BLaER1 (cell line): ENCODE results near the gene ZMYND8.

Experiments
- H3K27ac ChIP-seq: shearing (Covaris generic); formaldehyde crosslinking; 2 replicates; pipeline ENCODE4 v1.8.1; 2022
- H3K27me3 ChIP-seq: shearing (Covaris generic); formaldehyde crosslinking; 2 replicates; pipeline ENCODE4 v1.8.1; 2022
- H3K36me3 ChIP-seq: shearing (Covaris generic); formaldehyde crosslinking; 2 replicates; pipeline ENCODE4 v1.8.1; 2022
- H3K4me1 ChIP-seq: shearing (Covaris generic); formaldehyde crosslinking; 2 replicates; pipeline ENCODE4 v1.8.1; 2022
- H3K4me2 ChIP-seq: shearing (Covaris generic); formaldehyde crosslinking; 2 replicates; pipeline ENCODE4 v1.8.1; 2022
- H3K4me3 ChIP-seq: shearing (Covaris generic); formaldehyde crosslinking; 2 replicates; pipeline ENCODE4 v1.8.1; 2022
- H3K9ac ChIP-seq: shearing (Covaris generic); formaldehyde crosslinking; 2 replicates; pipeline ENCODE4 v1.8.1; 2022
- H3K9me3 ChIP-seq: shearing (Covaris generic); formaldehyde crosslinking; 2 replicates; pipeline ENCODE4 v1.8.1; 2022
- H4K20me1 ChIP-seq: shearing (Covaris generic); formaldehyde crosslinking; 2 replicates; pipeline ENCODE4 v1.8.1; 2022
- Cebpa-rat ChIP-seq: shearing (Covaris generic); IDR thresholded peaks from 2 replicates; pipeline ENCODE4 v1.8.1; 2022

Gene ZMYND8

GRCh38 chr20:47235853-47236638, 120.5 kb downstream of the ZMYND8 start:
- Histone ChIP-seq H3K4me3 (no peak overlapping the region), H3K9me3 (no peaks in the 10 kb centered on the region), H3K27ac (peak overlapping the region; percentile 86; the same call in 1 of the 2 replicates), H3K27me3 (no peaks in the 10 kb centered on the region), H3K4me2 (peak overlapping the region; percentile 88), H4K20me1 (peaks cover 100% of the 10 kb centered on the region), H3K4me1 (peaks cover 91% of the 10 kb centered on the region), H3K36me3 (peaks cover 89% of the 10 kb centered on the region), H3K9ac (no peak overlapping the region)
- TF ChIP-seq Cebpa-rat = no peak

GRCh38 chr20:47235111-47235510, 121.4 kb downstream of the ZMYND8 start:
- H3K9me3 ChIP-seq = no peaks in the 10 kb centered on the region
- H3K9ac ChIP-seq = no peak overlapping the region
- H3K4me3 ChIP-seq = no peak overlapping the region
- peaks cover 85% of the 10 kb centered on the region for H3K4me1 ChIP-seq
- H4K20me1 ChIP-seq = peaks cover 100% of the 10 kb centered on the region
- H3K27me3 ChIP-seq = no peaks in the 10 kb centered on the region
- H3K27ac ChIP-seq = no peak overlapping the region
- peak overlapping the region; percentile 88; the same call in 1 of the 2 replicates for H3K4me2 ChIP-seq
- peaks cover 89% of the 10 kb centered on the region for H3K36me3 ChIP-seq
- TF ChIP-seq Cebpa-rat = no peak

GRCh38 chr20:47233333-47234188, 122.9 kb downstream of the ZMYND8 start:
- H3K27me3 ChIP-seq = no peaks in the 10 kb centered on the region
- no peaks in the 10 kb centered on the region for H3K9me3 ChIP-seq
- peaks cover 70% of the 10 kb centered on the region for H3K4me1 ChIP-seq
- peak overlapping the region; percentile 59 for H3K4me2 ChIP-seq
- H3K4me3 ChIP-seq = no peak overlapping the region; the same call in 1 of the 2 replicates
- H3K27ac ChIP-seq = peak overlapping the region; percentile 45
- peaks cover 99% of the 10 kb centered on the region for H4K20me1 ChIP-seq
- H3K9ac ChIP-seq = no peak overlapping the region
- H3K36me3 ChIP-seq = peaks cover 97% of the 10 kb centered on the region
- TF ChIP-seq Cebpa-rat = no peak

GRCh38 chr20:47232518-47232917, 124.0 kb downstream of the ZMYND8 start:
- H3K36me3 ChIP-seq = peaks cover 100% of the 10 kb centered on the region
- no peak overlapping the region for H3K9ac ChIP-seq
- no peaks in the 10 kb centered on the region for H3K9me3 ChIP-seq
- peaks cover 59% of the 10 kb centered on the region for H3K4me1 ChIP-seq
- TF ChIP-seq Cebpa-rat = no peak
- peak overlapping the region; percentile 33; the same call in 1 of the 2 replicates for H3K27ac ChIP-seq
- H3K27me3 ChIP-seq = no peaks in the 10 kb centered on the region
- H3K4me3 ChIP-seq = no peak overlapping the region
- peaks cover 98% of the 10 kb centered on the region for H4K20me1 ChIP-seq
- peak overlapping the region; percentile 59 for H3K4me2 ChIP-seq

- Histone ChIP-seq H3K4me2 (no peak overlapping the region), H3K9me3 (no peaks in the 10 kb centered on the region)
Measured at GRCh38 chr20:47231382-47232039, 125.0 kb downstream of the ZMYND8 start.

GRCh38 chr20:47230811-47231256, 125.7 kb downstream of the ZMYND8 start:
- Histone ChIP-seq H3K4me2 (no peak overlapping the region), H3K27me3 (no peaks in the 10 kb centered on the region), H3K9ac (no peak overlapping the region), H3K27ac (no peak overlapping the region; the same call in 1 of the 2 replicates), H4K20me1 (peaks cover 98% of the 10 kb centered on the region), H3K4me1 (peaks cover 53% of the 10 kb centered on the region), H3K9me3 (no peaks in the 10 kb centered on the region), H3K36me3 (peaks cover 100% of the 10 kb centered on the region), H3K4me3 (no peak overlapping the region)
- no peak for TF ChIP-seq Cebpa-rat

More at GRCh38 chr20:47231382-47232039, 125.0 kb downstream of the ZMYND8 start:
- H3K36me3 ChIP-seq = peaks cover 100% of the 10 kb centered on the region
- TF ChIP-seq Cebpa-rat = peak; percentile 70; the same call in 1 of the 2 replicates
- H3K27ac ChIP-seq = no peak overlapping the region; the same call in 1 of the 2 replicates
- no peak overlapping the region for H3K4me3 ChIP-seq
- peaks cover 98% of the 10 kb centered on the region for H4K20me1 ChIP-seq
- peaks cover 53% of the 10 kb centered on the region for H3K4me1 ChIP-seq
- no peaks in the 10 kb centered on the region for H3K27me3 ChIP-seq
- no peak overlapping the region for H3K9ac ChIP-seq

GRCh38 chr20:47228654-47229053, 127.8 kb downstream of the ZMYND8 start:
- no peaks in the 10 kb centered on the region for H3K9me3 ChIP-seq
- H3K9ac ChIP-seq = no peak overlapping the region
- no peak overlapping the region for H3K27ac ChIP-seq
- peaks cover 90% of the 10 kb centered on the region for H4K20me1 ChIP-seq
- TF ChIP-seq Cebpa-rat = no peak
- H3K4me2 ChIP-seq = no peak overlapping the region
- no peaks in the 10 kb centered on the region for H3K27me3 ChIP-seq
- H3K36me3 ChIP-seq = peaks cover 98% of the 10 kb centered on the region
- H3K4me3 ChIP-seq = no peak overlapping the region
- H3K4me1 ChIP-seq = peaks cover 48% of the 10 kb centered on the region

- no peak overlapping the region for H3K9ac ChIP-seq
- H3K4me3 ChIP-seq = no peak overlapping the region
- H3K9me3 ChIP-seq = no peaks in the 10 kb centered on the region
- peaks cover 48% of the 10 kb centered on the region for H3K4me1 ChIP-seq
- TF ChIP-seq Cebpa-rat = no peak
- H4K20me1 ChIP-seq = peaks cover 87% of the 10 kb centered on the region
- H3K4me2 ChIP-seq = no peak overlapping the region
- H3K27me3 ChIP-seq = no peaks in the 10 kb centered on the region
- H3K27ac ChIP-seq = no peak overlapping the region
- H3K36me3 ChIP-seq = peaks cover 98% of the 10 kb centered on the region
Measured at GRCh38 chr20:47227576-47227975, 128.9 kb downstream of the ZMYND8 start.

GRCh38 chr20:47227119-47227518, 129.4 kb downstream of the ZMYND8 start:
- H3K36me3 ChIP-seq = peaks cover 98% of the 10 kb centered on the region
- no peak for TF ChIP-seq Cebpa-rat
- H3K27me3 ChIP-seq = no peaks in the 10 kb centered on the region
- peaks cover 87% of the 10 kb centered on the region for H4K20me1 ChIP-seq
- H3K9ac ChIP-seq = no peak overlapping the region
- H3K9me3 ChIP-seq = no peaks in the 10 kb centered on the region
- H3K4me2 ChIP-seq = no peak overlapping the region
- H3K4me1 ChIP-seq = peaks cover 52% of the 10 kb centered on the region
- H3K27ac ChIP-seq = 0 out of 2 replicates have a peak overlapping the region, but pooled peaks have one; percentile 19
- H3K4me3 ChIP-seq = no peak overlapping the region
